ENCODE results near the gene CCNL1. TPM values are rescaled to one million over a fixed set of nuclear protein-coding genes. Genes with fewer than 3 reads are reported as not detected.
"Not testable (repeated sequence)": the region's sequence is repeated elsewhere in the genome, so short reads cannot be mapped to it uniquely, and the experiment has no call there.

The CCNL1 gene
- total RNA-seq, 3 donors from 2014 or later, result 127 to 146 (median 133) TPM

DNA sequence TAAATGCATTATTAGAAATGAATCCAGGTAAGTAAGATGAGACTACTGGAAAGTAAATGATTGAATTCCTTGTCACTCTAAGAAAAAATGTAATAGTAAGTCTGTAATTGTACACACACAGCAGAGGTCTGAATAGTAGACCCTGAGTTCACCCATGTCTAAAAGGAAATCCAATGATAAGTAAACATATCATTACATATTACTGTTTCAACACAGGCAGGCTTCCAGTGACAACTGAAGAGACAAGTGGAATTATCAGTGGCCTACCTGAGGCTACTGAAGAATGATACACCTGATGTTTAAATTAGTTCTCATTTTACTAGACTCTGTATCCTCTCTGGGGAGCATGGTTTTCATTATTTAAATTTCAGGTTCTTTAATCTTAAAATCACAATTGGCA is 6.2 kb upstream of the CCNL1 start:
- peaks cover 20% of the 10 kb centered on the region for H3K4me1 ChIP-seq (ENCODE audit: low read depth)
- intact Hi-C loops (cut with DNase I, micrococcal nuclease), result no loop called here
- TF ChIP-seq, protein P1, sequence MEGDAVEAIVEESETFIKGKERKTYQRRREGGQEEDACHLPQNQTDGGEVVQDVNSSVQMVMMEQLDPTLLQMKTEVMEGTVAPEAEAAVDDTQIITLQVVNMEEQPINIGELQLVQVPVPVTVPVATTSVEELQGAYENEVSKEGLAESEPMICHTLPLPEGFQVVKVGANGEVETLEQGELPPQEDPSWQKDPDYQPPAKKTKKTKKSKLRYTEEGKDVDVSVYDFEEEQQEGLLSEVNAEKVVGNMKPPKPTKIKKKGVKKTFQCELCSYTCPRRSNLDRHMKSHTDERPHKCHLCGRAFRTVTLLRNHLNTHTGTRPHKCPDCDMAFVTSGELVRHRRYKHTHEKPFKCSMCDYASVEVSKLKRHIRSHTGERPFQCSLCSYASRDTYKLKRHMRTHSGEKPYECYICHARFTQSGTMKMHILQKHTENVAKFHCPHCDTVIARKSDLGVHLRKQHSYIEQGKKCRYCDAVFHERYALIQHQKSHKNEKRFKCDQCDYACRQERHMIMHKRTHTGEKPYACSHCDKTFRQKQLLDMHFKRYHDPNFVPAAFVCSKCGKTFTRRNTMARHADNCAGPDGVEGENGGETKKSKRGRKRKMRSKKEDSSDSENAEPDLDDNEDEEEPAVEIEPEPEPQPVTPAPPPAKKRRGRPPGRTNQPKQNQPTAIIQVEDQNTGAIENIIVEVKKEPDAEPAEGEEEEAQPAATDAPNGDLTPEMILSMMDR (IDR thresholded peaks at IDR 0.05), result no peak

DNA sequence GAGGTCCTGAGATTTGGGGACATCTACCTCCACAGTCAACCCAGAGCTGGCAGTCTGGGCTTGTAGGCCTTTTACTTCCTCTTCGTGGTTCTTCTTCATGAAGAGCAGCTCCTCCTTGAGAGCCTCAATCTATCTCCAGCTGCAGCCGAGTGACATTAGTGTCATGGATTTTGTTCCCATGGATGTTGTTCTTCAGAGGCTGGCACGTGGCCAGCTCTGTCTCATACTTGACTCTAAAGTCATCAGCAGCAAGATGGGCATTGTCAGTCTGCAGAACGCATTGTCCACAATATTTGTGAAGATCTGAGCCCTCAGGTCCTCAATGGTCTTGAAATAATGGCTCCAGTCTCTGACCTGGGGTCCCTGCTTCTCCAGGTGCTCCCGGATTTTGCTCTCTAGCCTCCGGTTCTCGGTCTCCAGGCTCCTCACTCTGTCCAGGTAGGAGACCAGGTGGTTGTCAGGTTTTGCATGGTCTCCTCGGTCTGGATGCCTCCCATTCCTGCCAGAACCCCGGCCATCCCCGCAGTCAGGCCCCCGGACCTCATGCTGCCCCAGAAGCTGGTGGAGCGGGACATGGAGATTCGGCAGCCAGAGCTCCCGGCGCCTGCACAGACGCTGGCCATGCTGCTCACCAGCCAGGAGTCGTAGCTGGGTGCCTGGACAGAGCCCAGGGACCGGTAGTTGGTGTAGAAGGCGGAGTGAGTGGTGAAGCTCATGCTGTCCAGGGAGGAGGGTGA is 3.4 kb upstream of the CCNL1 start:
- ATAC-seq, result no peak
- TF ChIP-seq, protein P1 (IDR thresholded peaks at IDR 0.05), result no peak
- intact Hi-C loops (cut with DNase I, micrococcal nuclease), result no loop called here
- H3K4me3 ChIP-seq, result no peak overlapping the region
- peaks cover 23% of the 10 kb centered on the region for H3K4me1 ChIP-seq (ENCODE audit: low read depth)
- no peaks in the 10 kb centered on the region for H3K9me3 ChIP-seq
- no peak for DNase-seq
- no peaks in the 10 kb centered on the region for H3K36me3 ChIP-seq (ENCODE audit: low read depth)

More for the DNA sequence above, 6.2 kb upstream of the CCNL1 start:
- ATAC-seq (peak; percentile 4), DNase-seq (no peak)
- Histone ChIP-seq H3K36me3 (ENCODE audit: low read depth) (no peaks in the 10 kb centered on the region), H3K4me3 (no peak overlapping the region), H3K9me3 (no peaks in the 10 kb centered on the region)

DNA sequence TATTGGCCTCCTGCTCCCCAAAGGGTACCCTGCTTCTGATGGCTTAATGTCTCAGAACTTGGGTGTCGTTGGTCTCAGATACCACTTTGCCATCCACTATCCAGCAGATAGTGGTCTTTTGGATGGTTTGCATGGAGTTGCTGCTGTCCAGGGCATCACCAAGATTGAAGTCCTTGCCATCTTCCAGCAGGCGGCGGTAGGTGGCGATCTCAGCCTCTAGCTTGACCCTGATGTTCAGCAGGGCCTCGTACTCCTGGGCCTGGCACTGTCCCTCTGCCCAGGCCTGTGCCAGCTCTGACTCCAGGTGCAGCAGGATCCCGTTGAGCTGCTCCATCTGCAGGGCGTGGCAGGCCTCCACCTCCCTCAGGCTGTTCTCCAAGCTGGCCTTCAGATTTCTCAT is 2.7 kb upstream of the CCNL1 start:
- DNase-seq, result peak; percentile 55 to 71 (median 67)
- ATAC-seq, result not testable (repeated sequence)

DNA sequence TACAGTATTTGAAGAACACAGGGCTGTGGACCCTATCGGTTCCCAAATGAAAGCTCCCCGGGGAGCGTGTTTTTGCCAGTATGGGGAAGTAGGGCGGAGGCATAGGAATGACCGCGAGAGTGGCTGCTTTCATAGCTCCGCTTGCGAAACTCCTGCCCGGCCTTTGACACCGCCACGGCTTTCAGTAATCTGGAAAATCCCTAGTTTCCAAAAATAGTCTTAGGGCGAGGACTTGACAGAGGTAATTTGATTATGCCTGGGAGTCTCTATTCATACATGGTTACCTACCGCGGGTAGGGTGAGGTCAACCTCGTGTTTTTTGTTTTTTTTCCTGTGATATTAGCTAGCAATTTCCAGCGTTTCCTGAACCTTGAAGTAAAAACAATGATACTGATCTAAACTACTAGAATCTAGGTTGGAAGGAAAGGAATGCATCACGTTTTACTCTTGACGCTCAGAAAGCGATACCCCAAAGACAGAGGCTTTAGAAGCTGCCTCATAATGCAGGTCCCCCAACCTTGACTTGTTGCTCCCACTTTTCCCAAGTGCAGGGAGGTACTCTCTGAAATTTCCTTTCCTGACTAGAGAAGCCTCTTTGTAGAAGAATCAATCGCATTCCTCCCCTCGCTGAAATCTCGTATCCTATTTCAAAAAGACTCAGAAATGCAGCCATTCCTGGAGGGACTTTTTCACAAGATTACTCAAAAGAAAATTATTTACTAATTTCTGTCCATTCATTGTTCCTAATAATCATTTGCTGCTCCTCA is 894 bp upstream of the CCNL1 start:
- TF ChIP-seq, protein P1 (IDR thresholded peaks at IDR 0.05), result no peak
- ATAC-seq (peak; percentile 78), DNase-seq (peak; percentile 84 to 90 (median 87))
- intact Hi-C loops (cut with DNase I, micrococcal nuclease), result no loop called here
- Histone ChIP-seq H3K36me3 (ENCODE audit: low read depth) (no peaks in the 10 kb centered on the region), H3K9me3 (no peaks in the 10 kb centered on the region), H3K4me1 (ENCODE audit: low read depth) (peaks cover 34% of the 10 kb centered on the region), H3K4me3 (peak overlapping the region; percentile 97)

More for the DNA sequence above, 2.7 kb upstream of the CCNL1 start:
- H3K4me1 ChIP-seq (ENCODE audit: low read depth), result peaks cover 31% of the 10 kb centered on the region
- H3K36me3 ChIP-seq (ENCODE audit: low read depth); intact Hi-C loops (cut with DNase I, micrococcal nuclease); H3K4me3 ChIP-seq; H3K9me3 ChIP-seq: not testable (repeated sequence)

DNA sequence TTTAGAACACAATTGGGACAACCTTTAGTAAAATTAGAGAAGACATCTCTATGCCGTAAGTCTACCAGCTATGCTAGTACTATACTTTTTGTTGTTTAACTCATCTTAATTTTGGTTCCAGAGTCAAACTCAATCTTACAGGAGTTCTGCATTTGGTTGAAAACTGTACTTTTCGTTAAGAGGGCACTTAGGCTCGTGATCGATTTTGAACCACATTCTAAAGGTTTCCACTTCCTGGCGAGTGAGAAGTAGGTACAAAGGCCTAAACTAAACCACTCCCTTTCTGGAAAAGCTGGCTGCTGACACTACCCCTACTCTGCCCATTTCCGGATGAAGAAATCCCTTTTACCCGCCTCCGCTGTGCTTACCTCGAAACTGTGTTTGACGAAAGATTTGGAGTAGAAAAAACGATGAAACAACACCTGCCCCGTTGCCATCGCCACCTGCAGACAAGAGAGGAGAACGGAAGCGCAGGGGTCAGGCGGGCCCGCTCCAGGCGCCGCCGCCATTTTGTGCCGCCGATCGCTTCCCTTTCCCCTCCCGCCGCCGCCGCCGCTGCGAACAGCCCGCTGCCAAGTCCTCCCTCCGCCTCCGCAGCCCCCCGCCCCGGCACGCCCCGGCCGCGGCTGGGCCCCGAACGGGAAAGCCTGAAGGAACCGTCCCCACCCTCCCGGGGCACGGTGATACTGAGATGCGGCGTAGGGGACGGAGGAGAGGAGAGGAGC is 748 bp downstream of the CCNL1 start:
- H3K36me3 ChIP-seq (ENCODE audit: low read depth), result no peaks in the 10 kb centered on the region
- peak; percentile 67 for ATAC-seq
- TF ChIP-seq, protein P1 (IDR thresholded peaks at IDR 0.05), result no peak
- H3K9me3 ChIP-seq, result no peaks in the 10 kb centered on the region
- H3K4me1 ChIP-seq (ENCODE audit: low read depth), result peaks cover 46% of the 10 kb centered on the region
- peak overlapping the region; percentile 97 for H3K4me3 ChIP-seq
- DNase-seq, result peak; percentile 75 to 86 (median 83)
- intact Hi-C loops (cut with DNase I, micrococcal nuclease), result no loop called here
